BJ (cell line): ENCODE measurements around the gene DENND6A. TPM values are rescaled to one million over a fixed set of nuclear protein-coding genes. Genes with fewer than 3 reads are reported as not detected.
"Not testable (repeated sequence)": the region's sequence is repeated elsewhere in the genome, so short reads cannot be mapped to it uniquely, and the experiment has no call there.

Experiments
- CTCF ChIA-PET: fragments of 350-600 bp; formaldehyde crosslinking; extraction: SDS; loops from one replicate; lab custom pipeline; 2021; ENCODE audit warnings: antibody characterized with exemption, inconsistent platforms; lab: Yijun Ruan, JAX
- POLR2A ChIA-PET: fragments of 300-600 bp; sonication (Branson Sonifier 250); formaldehyde crosslinking; extraction: SDS; loops from one replicate; lab custom pipeline; 2021; ENCODE audit warnings: antibody characterized with exemption; lab: Charles Lee
- DNase-seq: peaks from one replicate; pipeline ENCODE4 v3.0.0-alpha.2; 2011; ENCODE audit warnings: low read depth
- H3K27me3 ChIP-seq: 2 replicates; pipeline ENCODE4 v1.6.0; 2011; ENCODE audit warnings: low read length; ENCODE audit not compliant: control insufficient read depth, insufficient read depth
- H3K36me3 ChIP-seq: 2 replicates; pipeline ENCODE4 v1.5.1; 2011; ENCODE audit warnings: low read length; ENCODE audit not compliant: control insufficient read depth, insufficient read depth
- H3K4me3 ChIP-seq: 2 replicates; pipeline ENCODE4 v1.5.1; 2011; ENCODE audit warnings: low read depth, mild to moderate bottlenecking, control low read depth, low read length
- polyA plus RNA-seq: library from polyadenylated mRNA; depleted of rRNA; stranded (reverse); fragments of >200 nt; gene quantifications from 2 replicates; pipeline ENCODE4 v1.2.3, GENCODE V29; 2011
- TF ChIP-seq, protein P1 (sequence below): IDR thresholded peaks from 2 replicates; pipeline ENCODE4 v1.5.1; 2011; ENCODE audit warnings: low read depth, mild to moderate bottlenecking, control low read depth, inconsistent platforms, low read length, moderate library complexity; ENCODE audit not compliant: insufficient read depth

The DENND6A gene
- polyA plus RNA-seq, 1 experiment, result 8.5 TPM

- no peak for DNase-seq
- TF ChIP-seq, protein P1, sequence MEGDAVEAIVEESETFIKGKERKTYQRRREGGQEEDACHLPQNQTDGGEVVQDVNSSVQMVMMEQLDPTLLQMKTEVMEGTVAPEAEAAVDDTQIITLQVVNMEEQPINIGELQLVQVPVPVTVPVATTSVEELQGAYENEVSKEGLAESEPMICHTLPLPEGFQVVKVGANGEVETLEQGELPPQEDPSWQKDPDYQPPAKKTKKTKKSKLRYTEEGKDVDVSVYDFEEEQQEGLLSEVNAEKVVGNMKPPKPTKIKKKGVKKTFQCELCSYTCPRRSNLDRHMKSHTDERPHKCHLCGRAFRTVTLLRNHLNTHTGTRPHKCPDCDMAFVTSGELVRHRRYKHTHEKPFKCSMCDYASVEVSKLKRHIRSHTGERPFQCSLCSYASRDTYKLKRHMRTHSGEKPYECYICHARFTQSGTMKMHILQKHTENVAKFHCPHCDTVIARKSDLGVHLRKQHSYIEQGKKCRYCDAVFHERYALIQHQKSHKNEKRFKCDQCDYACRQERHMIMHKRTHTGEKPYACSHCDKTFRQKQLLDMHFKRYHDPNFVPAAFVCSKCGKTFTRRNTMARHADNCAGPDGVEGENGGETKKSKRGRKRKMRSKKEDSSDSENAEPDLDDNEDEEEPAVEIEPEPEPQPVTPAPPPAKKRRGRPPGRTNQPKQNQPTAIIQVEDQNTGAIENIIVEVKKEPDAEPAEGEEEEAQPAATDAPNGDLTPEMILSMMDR, result no peak
- ChIA-PET POLR2A (no interaction called here), CTCF (no interaction called here)
- Histone ChIP-seq H3K36me3 (peaks cover 6% of the 10 kb centered on the region), H3K27me3 (no peaks in the 10 kb centered on the region), H3K4me3 (no peak overlapping the region)
These were observed 68.1 kb downstream of the DENND6A start for GRCh38 chr3:57624801-57625200.

DNA sequence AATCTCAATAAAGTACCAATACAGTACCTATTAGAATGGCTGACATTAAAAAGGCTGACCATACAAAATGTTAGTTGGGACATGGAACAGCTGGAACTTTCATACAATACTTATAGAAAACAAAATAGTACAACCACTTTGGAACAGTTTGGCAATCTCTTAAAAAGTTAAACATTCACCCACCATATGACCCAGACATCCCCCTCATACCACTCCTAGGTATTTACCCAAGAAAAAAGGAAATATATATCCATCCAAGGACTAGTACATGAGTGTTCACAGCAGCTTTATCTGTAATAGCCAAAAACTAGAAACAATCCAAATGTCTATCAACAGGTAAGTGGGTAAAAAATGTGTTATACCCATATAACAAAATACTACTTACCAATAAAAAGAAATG, 70.5 kb downstream of the DENND6A start:
- no peaks in the 10 kb centered on the region for H3K27me3 ChIP-seq
- H3K4me3 ChIP-seq, result no peak overlapping the region
- CTCF ChIA-PET, result interaction anchor here (1.2 kb wide), 1 partner anchor 8 kb away, joined by 4 read pairs; no protein-coding TSS in a partner anchor
- DNase-seq, result no peak
- TF ChIP-seq, protein P1, result no peak
- POLR2A ChIA-PET, result no interaction called here
- peaks cover 2% of the 10 kb centered on the region; the same call in 1 of the 2 replicates for H3K36me3 ChIP-seq

DNA sequence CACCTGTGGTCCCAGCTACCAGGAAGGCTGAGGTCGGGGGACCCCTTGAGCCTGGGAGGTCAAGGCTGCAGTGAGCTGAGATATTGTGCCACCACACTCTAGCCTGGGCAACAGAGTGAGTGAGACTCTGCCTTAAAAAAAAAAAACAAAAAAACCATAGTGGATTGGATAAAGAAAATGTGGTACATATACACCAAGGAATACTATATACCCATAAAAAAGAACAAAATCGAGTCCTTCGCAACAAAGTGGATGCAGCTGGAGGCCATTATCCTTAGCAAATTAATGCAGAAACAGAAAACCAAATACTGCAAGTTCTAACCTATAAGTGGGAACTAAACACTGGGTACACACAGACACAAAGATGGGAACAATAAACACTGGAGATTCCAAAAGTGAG, 75.1 kb downstream of the DENND6A start:
- H3K4me3 ChIP-seq, result no peak overlapping the region
- no peaks in the 10 kb centered on the region for H3K27me3 ChIP-seq
- no peak for DNase-seq
- H3K36me3 ChIP-seq, result no peaks in the 10 kb centered on the region
- TF ChIP-seq, protein P1, result no peak
- ChIA-PET CTCF (no interaction called here), POLR2A (no interaction called here)

- Histone ChIP-seq H3K4me3 (no peak overlapping the region), H3K36me3 (no peaks in the 10 kb centered on the region), H3K27me3 (no peaks in the 10 kb centered on the region)
- TF ChIP-seq, protein P1, result no peak
- ChIA-PET POLR2A (no interaction called here), CTCF (interaction anchor here (0.6 kb wide), 2 partner anchors 22 to 251 kb away, joined by 3 to 4 read pairs; no protein-coding TSS in a partner anchor)
- DNase-seq, result no peak
These were observed 76.6 kb downstream of the DENND6A start for GRCh38 chr3:57616233-57616632.

DNA sequence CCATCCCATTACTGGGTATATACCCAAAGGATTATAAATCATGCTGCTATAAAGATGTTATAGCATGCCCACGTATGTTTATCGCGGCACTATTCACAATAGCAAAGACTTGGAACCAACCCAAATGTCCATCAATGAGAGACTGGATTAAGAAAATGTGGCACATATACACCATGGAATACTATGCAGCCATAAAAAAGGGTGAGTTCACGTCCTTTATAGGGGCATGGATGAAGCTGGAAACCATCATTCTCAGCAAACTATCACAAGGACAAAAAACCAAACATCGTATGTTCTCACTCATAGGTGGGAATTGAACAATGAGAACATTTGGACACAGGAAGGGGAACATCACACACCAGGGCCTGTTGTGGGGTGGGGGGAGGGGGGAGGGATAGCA, 81.0 kb downstream of the DENND6A start:
- POLR2A ChIA-PET, H3K4me3 ChIP-seq, CTCF ChIA-PET, DNase-seq, H3K27me3 ChIP-seq, H3K36me3 ChIP-seq: not testable (repeated sequence)

- no peaks in the 10 kb centered on the region for H3K36me3 ChIP-seq
- CTCF ChIA-PET, result no interaction called here
- TF ChIP-seq, protein P1, result no peak
- H3K27me3 ChIP-seq, result no peaks in the 10 kb centered on the region
- no peak overlapping the region for H3K4me3 ChIP-seq
- POLR2A ChIA-PET, result no interaction called here
- DNase-seq, result no peak
These were observed 87.2 kb downstream of the DENND6A start for GRCh38 chr3:57605683-57606082.
